ENCODE results near the gene LDLR.

GRCh38 chr19:11130824-11131455 is 41.7 kb downstream of the LDLR start:
- TF ChIP-seq, protein P1, sequence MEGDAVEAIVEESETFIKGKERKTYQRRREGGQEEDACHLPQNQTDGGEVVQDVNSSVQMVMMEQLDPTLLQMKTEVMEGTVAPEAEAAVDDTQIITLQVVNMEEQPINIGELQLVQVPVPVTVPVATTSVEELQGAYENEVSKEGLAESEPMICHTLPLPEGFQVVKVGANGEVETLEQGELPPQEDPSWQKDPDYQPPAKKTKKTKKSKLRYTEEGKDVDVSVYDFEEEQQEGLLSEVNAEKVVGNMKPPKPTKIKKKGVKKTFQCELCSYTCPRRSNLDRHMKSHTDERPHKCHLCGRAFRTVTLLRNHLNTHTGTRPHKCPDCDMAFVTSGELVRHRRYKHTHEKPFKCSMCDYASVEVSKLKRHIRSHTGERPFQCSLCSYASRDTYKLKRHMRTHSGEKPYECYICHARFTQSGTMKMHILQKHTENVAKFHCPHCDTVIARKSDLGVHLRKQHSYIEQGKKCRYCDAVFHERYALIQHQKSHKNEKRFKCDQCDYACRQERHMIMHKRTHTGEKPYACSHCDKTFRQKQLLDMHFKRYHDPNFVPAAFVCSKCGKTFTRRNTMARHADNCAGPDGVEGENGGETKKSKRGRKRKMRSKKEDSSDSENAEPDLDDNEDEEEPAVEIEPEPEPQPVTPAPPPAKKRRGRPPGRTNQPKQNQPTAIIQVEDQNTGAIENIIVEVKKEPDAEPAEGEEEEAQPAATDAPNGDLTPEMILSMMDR (IDR thresholded peaks at IDR 0.05), result peak; percentile 89
- no peak for TF ChIP-seq EZH2 (IDR thresholded peaks at IDR 0.05; ENCODE audit: borderline replicate concordance, insufficient read depth, low read depth, low read length, poor library complexity, severe bottlenecking)
